ENCODE data around the gene PROSER3.

GRCh38 chr19:35715981-35716800 lies 41.8 kb upstream of the PROSER3 start:
- TF ChIP-seq POLR2A (IDR thresholded peaks at IDR 0.05) (peak in 2 of 3 donors; percentile 61 to 64), CTCF (IDR thresholded peaks at IDR 0.05) (no peak)

Measured in body of pancreas (tissue), 4 donors.